Measurements from ENCODE around the gene ZBED1. TPM values are rescaled to one million over a fixed set of nuclear protein-coding genes. Genes with fewer than 3 reads are reported as not detected.
"Not testable (repeated sequence)": the region's sequence is repeated elsewhere in the genome, so short reads cannot be mapped to it uniquely, and the experiment has no call there.

Gene ZBED1
- total RNA-seq, 3 donors from 2014 or later: 37.6 to 38.7 (median 37.6) TPM

DNA sequence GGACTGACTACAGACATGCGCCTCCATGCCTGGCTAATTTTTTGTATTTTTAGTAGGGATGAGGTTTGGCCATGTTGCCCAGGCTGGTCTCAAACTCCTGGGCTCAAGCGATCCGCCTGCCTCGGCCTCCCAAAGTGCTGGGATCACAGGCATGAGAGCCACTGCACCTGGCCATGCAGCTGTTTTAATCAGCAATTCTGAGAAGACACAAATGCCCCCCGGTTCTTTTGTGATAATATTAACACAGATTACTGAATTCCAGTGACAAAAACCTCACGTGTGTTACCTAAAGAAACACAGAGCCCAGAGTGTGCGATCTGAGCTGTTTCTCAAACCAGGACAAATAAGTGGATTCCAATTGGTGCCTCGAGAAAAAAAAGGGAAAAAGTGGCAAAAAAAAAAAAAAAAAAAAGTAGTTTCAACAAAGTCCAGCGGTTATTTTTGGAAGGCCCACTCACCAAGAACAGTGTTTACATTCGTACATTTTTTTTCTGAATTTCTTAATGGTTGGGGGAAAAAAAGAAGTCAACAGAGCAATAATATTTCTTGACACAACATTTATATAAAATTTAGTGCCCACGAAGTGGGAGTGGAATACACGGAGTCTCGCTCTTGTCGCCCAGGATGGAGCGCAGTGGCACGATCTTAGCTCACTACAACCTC, 17.2 kb downstream of the ZBED1 start:
- no peak for DNase-seq (ENCODE audit: low spot score in 2 of 2)
- H3K27me3 ChIP-seq: no peaks in the 10 kb centered on the region
- intact Hi-C loops (cut with DNase I; ENCODE audit: low total_unique reads): loop anchor here (10.0 kb wide), 1 partner anchor 1729 kb away; no protein-coding TSS in a partner anchor
- no peaks in the 10 kb centered on the region for H3K4me1 ChIP-seq
- TF ChIP-seq POLR2AphosphoS5 (IDR thresholded peaks at IDR 0.05) (no peak), POLR2A (IDR thresholded peaks at IDR 0.05) (no peak)
- TF ChIP-seq, protein P1, sequence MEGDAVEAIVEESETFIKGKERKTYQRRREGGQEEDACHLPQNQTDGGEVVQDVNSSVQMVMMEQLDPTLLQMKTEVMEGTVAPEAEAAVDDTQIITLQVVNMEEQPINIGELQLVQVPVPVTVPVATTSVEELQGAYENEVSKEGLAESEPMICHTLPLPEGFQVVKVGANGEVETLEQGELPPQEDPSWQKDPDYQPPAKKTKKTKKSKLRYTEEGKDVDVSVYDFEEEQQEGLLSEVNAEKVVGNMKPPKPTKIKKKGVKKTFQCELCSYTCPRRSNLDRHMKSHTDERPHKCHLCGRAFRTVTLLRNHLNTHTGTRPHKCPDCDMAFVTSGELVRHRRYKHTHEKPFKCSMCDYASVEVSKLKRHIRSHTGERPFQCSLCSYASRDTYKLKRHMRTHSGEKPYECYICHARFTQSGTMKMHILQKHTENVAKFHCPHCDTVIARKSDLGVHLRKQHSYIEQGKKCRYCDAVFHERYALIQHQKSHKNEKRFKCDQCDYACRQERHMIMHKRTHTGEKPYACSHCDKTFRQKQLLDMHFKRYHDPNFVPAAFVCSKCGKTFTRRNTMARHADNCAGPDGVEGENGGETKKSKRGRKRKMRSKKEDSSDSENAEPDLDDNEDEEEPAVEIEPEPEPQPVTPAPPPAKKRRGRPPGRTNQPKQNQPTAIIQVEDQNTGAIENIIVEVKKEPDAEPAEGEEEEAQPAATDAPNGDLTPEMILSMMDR (IDR thresholded peaks at IDR 0.05): no peak
- H3K36me3 ChIP-seq: no peaks in the 10 kb centered on the region
- no peaks in the 10 kb centered on the region for H3K9me3 ChIP-seq
- peak overlapping the region in 1 of 2 donors; percentile 82 for H3K27ac ChIP-seq
- peak overlapping the region in 1 of 3 donors; percentile 57 for H3K4me3 ChIP-seq

DNA sequence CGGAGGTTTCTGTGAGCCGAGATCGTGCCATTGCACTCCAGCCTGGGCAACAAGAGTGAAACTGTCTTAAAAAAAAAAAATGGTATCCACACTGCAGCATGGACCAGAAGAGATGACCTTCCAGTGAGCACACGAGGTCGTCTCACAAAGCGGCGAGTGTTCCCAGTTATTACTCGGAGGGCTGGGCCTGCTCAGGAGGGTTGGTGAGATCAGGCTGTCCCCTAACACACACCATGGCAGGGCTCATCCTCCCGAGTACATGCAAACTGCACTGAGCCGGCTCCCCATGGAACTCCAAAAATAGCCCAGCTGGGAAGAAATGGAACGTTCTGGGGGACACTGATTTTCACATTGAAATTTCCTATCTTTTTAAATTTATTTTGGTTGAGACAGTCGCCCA, 19.2 kb downstream of the ZBED1 start:
- H3K4me3 ChIP-seq; H3K27ac ChIP-seq; H3K36me3 ChIP-seq; H3K4me1 ChIP-seq; H3K9me3 ChIP-seq; H3K27me3 ChIP-seq; DNase-seq (ENCODE audit: low spot score in 2 of 2): not testable (repeated sequence)
- intact Hi-C loops (cut with DNase I; ENCODE audit: low total_unique reads): loop anchor here (10.0 kb wide), 1 partner anchor 1727 kb away; no protein-coding TSS in a partner anchor

DNA sequence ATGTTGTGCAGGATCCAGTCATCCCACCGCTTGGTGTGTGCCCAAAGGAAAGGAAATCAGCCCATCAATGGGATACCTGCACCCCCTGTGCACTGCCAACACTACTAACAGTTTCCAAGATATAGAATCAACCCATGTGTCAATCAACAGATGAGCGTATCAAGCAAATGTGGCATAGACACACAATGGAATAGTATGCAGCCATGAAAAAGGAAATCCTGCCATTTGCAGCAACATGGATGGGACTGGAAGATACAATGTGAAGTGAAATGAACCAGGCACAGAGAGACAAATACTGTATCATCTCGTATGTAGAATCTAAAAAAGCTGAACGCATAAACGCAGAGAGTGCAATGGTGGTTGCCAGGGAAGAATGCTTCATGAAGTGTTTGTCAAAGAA, 20.8 kb downstream of the ZBED1 start:
- H3K4me1 ChIP-seq; H3K9me3 ChIP-seq; H3K27ac ChIP-seq; H3K27me3 ChIP-seq; DNase-seq (ENCODE audit: low spot score in 2 of 2); H3K36me3 ChIP-seq; H3K4me3 ChIP-seq: not testable (repeated sequence)
- intact Hi-C loops (cut with DNase I; ENCODE audit: low total_unique reads): loop anchor here (10.0 kb wide), 1 partner anchor 1725 kb away; no protein-coding TSS in a partner anchor

DNA sequence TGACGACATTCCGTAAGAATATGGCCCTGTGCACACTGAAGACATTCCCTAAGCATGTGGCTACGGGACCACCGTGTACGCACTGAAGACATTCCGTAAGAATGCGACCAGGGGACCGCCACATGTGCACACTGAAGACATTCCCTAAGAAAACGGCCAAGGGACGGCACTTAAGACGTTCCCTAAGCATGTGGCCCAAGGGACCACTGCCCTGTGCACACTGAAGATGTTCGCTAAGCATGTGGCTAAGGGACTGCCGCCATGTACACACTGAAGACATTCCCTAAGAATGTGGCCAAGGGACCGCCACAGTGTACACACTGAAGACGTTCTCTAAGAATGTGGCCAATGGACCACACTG, 21.4 kb downstream of the ZBED1 start:
- H3K36me3 ChIP-seq: no peaks in the 10 kb centered on the region
- intact Hi-C loops (cut with DNase I; ENCODE audit: low total_unique reads): no loop called here
- H3K27ac ChIP-seq: no peak overlapping the region
- H3K4me3 ChIP-seq: no peak overlapping the region
- DNase-seq (ENCODE audit: low spot score in 2 of 2): no peak
- H3K4me1 ChIP-seq: no peaks in the 10 kb centered on the region
- no peaks in the 10 kb centered on the region for H3K27me3 ChIP-seq
- H3K9me3 ChIP-seq: no peaks in the 10 kb centered on the region
- TF ChIP-seq, protein P1 (IDR thresholded peaks at IDR 0.05): no peak
- TF ChIP-seq POLR2A (IDR thresholded peaks at IDR 0.05) (no peak), POLR2AphosphoS5 (IDR thresholded peaks at IDR 0.05) (no peak)

DNA sequence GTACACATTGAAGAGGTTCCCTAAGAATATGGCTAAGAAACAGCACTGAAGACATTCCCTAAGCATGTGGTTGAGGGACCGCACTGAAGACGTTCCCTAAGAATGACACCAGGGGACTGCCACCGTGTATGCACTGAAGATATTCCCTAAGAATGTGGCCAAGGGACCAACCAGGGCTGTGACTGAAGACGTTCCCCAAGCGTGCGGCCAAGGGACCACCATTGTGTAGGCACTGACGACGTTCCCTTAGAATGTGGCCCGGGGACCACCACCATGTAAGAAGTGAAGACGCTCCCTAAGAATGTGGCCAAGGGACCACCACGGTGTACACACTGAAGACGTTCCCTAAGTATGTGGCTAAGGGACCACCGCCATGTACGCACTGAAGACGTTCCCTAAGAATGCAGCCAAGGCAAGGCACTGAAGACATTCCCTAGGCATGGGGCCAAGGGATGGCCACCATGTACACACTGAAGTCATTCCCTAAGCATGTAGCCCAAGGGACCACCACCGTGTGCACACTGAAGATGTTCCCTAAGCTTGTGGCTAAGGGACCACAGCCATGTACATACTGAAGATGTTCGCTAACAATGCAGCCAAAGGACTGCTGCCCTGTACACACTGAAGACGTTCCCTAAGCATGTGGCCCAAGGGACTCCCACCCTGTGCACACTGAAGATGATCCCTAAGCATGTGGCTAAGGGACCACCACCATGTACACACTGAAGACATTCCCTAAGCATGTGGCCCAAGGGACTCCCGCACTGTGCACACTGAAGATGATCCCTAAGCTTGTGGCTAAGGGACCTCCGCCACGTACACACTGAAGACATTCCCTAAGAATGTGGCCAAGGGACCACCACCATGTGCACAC, 22.0 kb downstream of the ZBED1 start:
- H3K27me3 ChIP-seq: no peaks in the 10 kb centered on the region
- no peaks in the 10 kb centered on the region for H3K9me3 ChIP-seq
- no peaks in the 10 kb centered on the region for H3K36me3 ChIP-seq
- H3K27ac ChIP-seq: no peak overlapping the region
- no peaks in the 10 kb centered on the region for H3K4me1 ChIP-seq
- no peak for DNase-seq (ENCODE audit: low spot score in 2 of 2)
- no peak overlapping the region for H3K4me3 ChIP-seq
- no peak for TF ChIP-seq POLR2AphosphoS5 (IDR thresholded peaks at IDR 0.05)
- no peak for TF ChIP-seq POLR2A (IDR thresholded peaks at IDR 0.05)
- TF ChIP-seq, protein P1 (IDR thresholded peaks at IDR 0.05): no peak
- intact Hi-C loops (cut with DNase I; ENCODE audit: low total_unique reads): no loop called here

DNA sequence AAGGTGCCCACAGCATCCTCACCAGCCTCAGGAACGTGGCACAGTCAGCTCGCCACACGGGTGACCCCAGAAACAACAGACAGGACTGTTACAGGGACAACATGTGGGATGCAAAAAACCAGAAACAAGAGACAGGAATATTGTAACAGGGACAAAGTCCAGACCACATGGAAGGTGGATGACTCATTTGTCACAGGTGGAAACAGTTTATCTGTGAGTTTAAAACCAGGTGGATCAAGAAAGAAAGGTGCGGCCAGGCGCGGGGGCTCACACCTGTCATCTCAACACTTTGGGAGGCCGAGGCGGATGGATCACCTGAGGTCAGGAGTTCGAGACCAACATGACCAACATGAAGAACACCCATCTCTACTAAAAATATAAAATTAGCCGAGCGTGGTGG, 23.5 kb downstream of the ZBED1 start:
- H3K27ac ChIP-seq; H3K4me3 ChIP-seq; H3K9me3 ChIP-seq; intact Hi-C loops (cut with DNase I; ENCODE audit: low total_unique reads); H3K27me3 ChIP-seq; DNase-seq (ENCODE audit: low spot score in 2 of 2); H3K4me1 ChIP-seq; H3K36me3 ChIP-seq: not testable (repeated sequence)
